Measurements from ENCODE around the gene MYO3B.

MYO3B gene

GRCh38 chr2:170180031-170180566 lies 2.2 kb downstream of the MYO3B start:
- DNase-seq (ENCODE audit: low read depth): no peak
- TF ChIP-seq CTCF (IDR thresholded peaks at IDR 0.05; ENCODE audit: low read length, missing control alignments): no peak
- no peak overlapping the region for H3K4me3 ChIP-seq (replicated peaks; ENCODE audit: low read depth, low read length)

- TF ChIP-seq CTCF (IDR thresholded peaks at IDR 0.05; ENCODE audit: low read length, missing control alignments): no peak
- no peak for DNase-seq (ENCODE audit: low read depth)
- no peak overlapping the region for H3K4me3 ChIP-seq (replicated peaks; ENCODE audit: low read depth, low read length)
These were observed 3.7 kb downstream of the MYO3B start for GRCh38 chr2:170181602-170182001.

DNA sequence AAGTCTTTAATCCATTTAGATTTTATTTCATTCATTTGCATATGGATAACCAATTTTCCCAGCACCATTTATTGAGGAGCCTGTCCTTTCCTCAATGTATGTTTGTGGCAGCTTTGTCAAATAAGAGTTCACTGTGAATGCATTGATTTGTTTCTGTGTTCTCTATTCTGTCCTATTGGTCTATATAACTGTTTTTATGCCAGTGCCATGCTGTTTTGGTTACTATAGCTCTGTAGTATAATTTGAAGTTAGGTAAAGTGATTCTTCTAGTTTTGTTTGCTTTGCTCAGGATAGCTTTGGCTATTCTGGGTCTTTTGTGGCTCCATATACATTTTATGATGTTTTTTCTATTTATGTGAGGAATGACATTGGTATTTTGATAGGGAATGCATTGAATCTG lies 7.4 kb downstream of the MYO3B start:
- TF ChIP-seq CTCF (IDR thresholded peaks at IDR 0.05; ENCODE audit: low read length, missing control alignments): no peak
- H3K4me3 ChIP-seq (replicated peaks; ENCODE audit: low read depth, low read length): no peak overlapping the region
- DNase-seq (ENCODE audit: low read depth): no peak

DNA sequence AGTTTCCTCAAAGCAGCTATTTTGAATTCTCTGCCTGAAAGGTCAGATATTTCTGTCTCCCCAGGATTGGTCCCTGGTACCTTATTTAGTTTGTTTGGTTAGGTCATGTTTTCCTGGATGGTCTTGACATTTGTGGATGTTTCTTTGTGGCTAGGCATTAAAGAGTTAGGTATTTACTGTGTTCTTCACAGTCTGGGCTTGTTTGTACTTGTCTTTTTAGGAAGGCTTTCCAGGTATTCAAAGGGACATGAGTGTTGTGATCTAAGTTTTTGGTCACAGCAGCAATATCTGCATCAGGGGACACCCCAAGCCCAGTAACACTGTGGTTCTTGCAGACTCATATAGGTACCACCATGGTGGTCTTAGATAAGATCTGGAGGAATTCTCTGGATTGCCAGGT lies 11.8 kb downstream of the MYO3B start:
- TF ChIP-seq CTCF (IDR thresholded peaks at IDR 0.05; ENCODE audit: low read length, missing control alignments): no peak
- no peak for DNase-seq (ENCODE audit: low read depth)
- no peak overlapping the region for H3K4me3 ChIP-seq (replicated peaks; ENCODE audit: low read depth, low read length)

- no peak for DNase-seq (ENCODE audit: low read depth)
- H3K4me3 ChIP-seq (replicated peaks; ENCODE audit: low read depth, low read length): no peak overlapping the region
- TF ChIP-seq CTCF (IDR thresholded peaks at IDR 0.05; ENCODE audit: low read length, missing control alignments): no peak
These were observed 12.2 kb downstream of the MYO3B start for GRCh38 chr2:170190172-170190571.

- DNase-seq (ENCODE audit: low read depth): no peak
- no peak for TF ChIP-seq CTCF (IDR thresholded peaks at IDR 0.05; ENCODE audit: low read length, missing control alignments)
- no peak overlapping the region for H3K4me3 ChIP-seq (replicated peaks; ENCODE audit: low read depth, low read length)
These were observed 13.4 kb downstream of the MYO3B start for GRCh38 chr2:170191166-170191866.

GRCh38 chr2:170196963-170197362 lies 19.0 kb downstream of the MYO3B start:
- no peak for TF ChIP-seq CTCF (IDR thresholded peaks at IDR 0.05; ENCODE audit: low read length, missing control alignments)
- DNase-seq (ENCODE audit: low read depth): no peak

More at GRCh38 chr2:170196963-170197362, 19.0 kb downstream of the MYO3B start:
- no peak overlapping the region for H3K4me3 ChIP-seq (replicated peaks; ENCODE audit: low read depth, low read length)
